Mucosa of rectum (tissue), 2 donors: ENCODE measurements around the gene MRPS27.
"Not testable (repeated sequence)": the region's sequence is repeated elsewhere in the genome, so short reads cannot be mapped to it uniquely, and the experiment has no call there.

Source experiments
- H3K27ac ChIP-seq, 2 donors: one replicate each; pipeline ENCODE4 v1.7.0; 2013; ENCODE audit warnings: inconsistent platforms in 2 of 2, low read depth in 2 of 2, low read length in 2 of 2
- H3K27me3 ChIP-seq, 2 donors: one replicate each; pipeline ENCODE4 v1.7.0; 2013; ENCODE audit warnings: low read length in 2 of 2; ENCODE audit not compliant: control insufficient read depth in 2 of 2, insufficient read depth in 2 of 2
- H3K36me3 ChIP-seq, 2 donors: one replicate each; pipeline ENCODE4 v1.7.0; 2013; ENCODE audit warnings: low read length in 2 of 2; ENCODE audit not compliant: control insufficient read depth in 2 of 2, insufficient read depth in 2 of 2
- H3K4me1 ChIP-seq, 2 donors: one replicate each; pipeline ENCODE4 v1.7.0; 2013; ENCODE audit warnings: low read length in 2 of 2, mild to moderate bottlenecking in 1 of 2; ENCODE audit not compliant: control insufficient read depth in 2 of 2, insufficient read depth in 2 of 2
- H3K4me3 ChIP-seq, 2 donors: one replicate each; pipeline ENCODE4 v1.7.0; 2013; ENCODE audit warnings: low read length in 2 of 2
- H3K9ac ChIP-seq, 2 donors: one replicate each; pipeline ENCODE4 v1.7.0; 2013; ENCODE audit warnings: low read length in 2 of 2, low read depth in 1 of 2, mild to moderate bottlenecking in 1 of 2
- H3K9me3 ChIP-seq, 2 donors: one replicate each; pipeline ENCODE4 v1.7.0; 2013; ENCODE audit warnings: low read length in 2 of 2; ENCODE audit not compliant: control insufficient read depth in 2 of 2
- donor health status: healthy.
- donor health status: Normal muscosa, but diverticular disease.

MRPS27 gene

GRCh38 chr5:72307573-72307967 lies 12.5 kb downstream of the MRPS27 start:
- peak overlapping the region; percentile 92 to 94 for H3K4me3 ChIP-seq
- H3K9ac ChIP-seq = peak overlapping the region; percentile 92 to 94
- peak overlapping the region; percentile 99 for H3K27ac ChIP-seq
- H3K4me1 ChIP-seq = peaks cover 8 to 10% of the 10 kb centered on the region in 2 donors
- H3K27me3 ChIP-seq = no peaks in the 10 kb centered on the region
- peaks cover 9 to 16% of the 10 kb centered on the region in 2 donors for H3K36me3 ChIP-seq
- no peaks in the 10 kb centered on the region for H3K9me3 ChIP-seq

DNA sequence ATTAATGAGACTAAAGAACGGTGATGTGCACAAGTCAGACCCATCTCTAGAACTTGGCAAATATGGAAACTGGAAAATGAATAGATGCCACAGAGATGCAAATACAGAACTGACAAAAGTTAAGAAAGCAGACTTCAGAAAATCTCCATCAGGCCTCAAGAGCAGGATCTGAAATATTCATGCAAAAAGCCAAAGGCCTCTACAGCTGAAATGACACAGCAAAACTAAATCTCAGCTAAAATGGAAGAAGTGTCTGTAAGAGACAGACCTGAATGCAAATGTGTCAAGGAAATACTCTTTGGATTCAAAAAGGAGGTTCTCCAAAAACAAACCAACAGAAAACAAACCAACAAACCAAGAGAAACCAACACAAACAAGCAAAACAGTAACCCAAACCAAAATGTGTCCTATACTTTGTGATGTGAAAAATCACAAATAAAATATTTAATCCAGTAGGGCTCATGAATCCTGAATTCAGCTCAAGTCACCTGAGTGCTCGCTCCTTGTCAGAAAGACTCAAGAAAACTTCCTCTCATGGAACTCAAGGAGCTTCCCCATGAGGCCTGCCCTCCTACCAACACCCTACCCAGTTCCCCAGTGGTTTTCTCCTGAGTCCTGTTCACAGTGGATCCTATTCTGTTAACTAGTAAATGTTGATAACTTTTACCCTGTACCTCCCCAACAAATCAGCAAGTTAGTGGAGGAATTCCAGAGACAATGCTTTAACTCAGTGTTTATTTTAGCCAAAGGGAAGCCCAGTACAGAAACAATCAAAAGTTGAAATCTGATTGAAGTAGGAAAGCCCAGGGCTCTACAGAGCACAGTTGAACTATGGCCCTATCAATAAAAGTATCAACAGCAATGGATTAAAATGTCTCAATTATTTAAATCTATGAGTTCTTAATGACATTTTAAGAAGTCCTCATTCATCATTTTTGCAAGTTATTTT lies 14.6 kb downstream of the MRPS27 start:
- H3K9me3 ChIP-seq = no peaks in the 10 kb centered on the region

DNA sequence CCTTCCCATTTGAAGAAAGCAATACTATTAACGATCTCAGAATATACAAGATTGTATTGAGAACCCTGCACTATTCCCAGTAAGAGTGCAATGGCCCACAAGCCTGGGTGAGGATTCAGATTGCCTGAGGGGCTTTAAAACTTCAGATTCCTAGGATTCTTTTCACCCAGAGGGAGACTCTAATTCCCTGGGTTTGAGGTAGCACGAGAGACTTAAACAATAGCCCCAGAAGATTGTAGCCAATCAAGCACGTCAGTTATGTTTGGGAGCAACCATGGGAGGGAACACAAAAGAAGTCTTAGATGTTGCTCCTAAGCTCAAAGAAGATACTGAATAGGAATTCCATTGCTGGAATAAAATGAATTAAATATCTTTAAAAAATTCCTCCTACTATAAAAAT lies 17.9 kb downstream of the MRPS27 start:
- peaks cover 0 to 4% of the 10 kb centered on the region in 2 donors for H3K4me1 ChIP-seq
- H3K9ac ChIP-seq = no peak overlapping the region
- no peak overlapping the region for H3K4me3 ChIP-seq
- H3K27me3 ChIP-seq = no peaks in the 10 kb centered on the region
- H3K36me3 ChIP-seq = peaks cover 0 to 3% of the 10 kb centered on the region in 2 donors
- H3K27ac ChIP-seq = no peak overlapping the region
- H3K9me3 ChIP-seq = no peaks in the 10 kb centered on the region

More for the DNA sequence above, 14.6 kb downstream of the MRPS27 start:
- Histone ChIP-seq H3K9ac (no peak overlapping the region), H3K36me3 (peaks cover 6 to 9% of the 10 kb centered on the region in 2 donors), H3K4me3 (no peak overlapping the region), H3K27ac (no peak overlapping the region), H3K27me3 (no peaks in the 10 kb centered on the region), H3K4me1 (peaks cover 8 to 10% of the 10 kb centered on the region in 2 donors)

- Histone ChIP-seq H3K9me3 (no peaks in the 10 kb centered on the region), H3K9ac (no peak overlapping the region)
These were observed 18.5 kb downstream of the MRPS27 start for GRCh38 chr5:72301557-72301956.

DNA sequence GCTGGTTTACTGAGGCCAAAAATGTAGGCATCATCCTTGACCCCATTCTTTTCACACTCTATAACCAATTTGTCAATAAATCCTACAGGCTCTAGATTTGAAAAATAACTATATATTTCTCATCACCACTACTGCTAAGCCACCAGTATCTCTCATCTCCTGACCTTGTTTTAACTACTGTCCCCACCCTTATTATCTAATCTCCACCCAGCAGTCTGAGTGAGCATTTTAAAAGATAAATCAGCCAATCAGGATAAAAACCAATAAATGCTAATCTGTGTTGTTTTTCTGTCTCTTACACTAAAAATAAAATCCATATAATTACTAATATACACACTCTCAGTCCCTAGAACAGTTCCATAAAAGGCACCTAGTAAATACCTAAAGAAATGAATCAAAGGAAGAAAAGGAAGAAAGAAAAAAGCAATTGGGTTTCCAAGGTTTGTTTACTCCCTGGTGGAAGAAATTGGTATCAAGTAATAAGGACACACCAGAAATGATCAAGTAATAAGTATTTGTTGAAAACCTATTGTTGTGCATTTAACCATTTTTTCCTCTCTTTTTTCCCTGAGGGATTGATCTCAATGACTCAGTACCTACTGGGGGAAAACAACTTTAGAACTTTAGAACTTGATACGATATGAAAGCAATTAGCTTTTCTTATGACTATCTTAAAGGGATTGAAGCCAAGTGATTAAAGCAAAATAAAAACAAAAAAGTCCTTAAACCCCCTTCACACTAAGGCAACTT lies 19.3 kb downstream of the MRPS27 start:
- no peak overlapping the region for H3K4me3 ChIP-seq
- H3K36me3 ChIP-seq = peaks cover 2 to 3% of the 10 kb centered on the region in 2 donors
- H3K27me3 ChIP-seq = no peaks in the 10 kb centered on the region
- H3K4me1 ChIP-seq = no peaks in the 10 kb centered on the region
- no peak overlapping the region for H3K27ac ChIP-seq
- H3K9me3 ChIP-seq = no peaks in the 10 kb centered on the region
- no peak overlapping the region for H3K9ac ChIP-seq

More at GRCh38 chr5:72301557-72301956, 18.5 kb downstream of the MRPS27 start:
- H3K4me3 ChIP-seq = no peak overlapping the region
- H3K27ac ChIP-seq = no peak overlapping the region
- no peaks in the 10 kb centered on the region for H3K27me3 ChIP-seq
- no peaks in the 10 kb centered on the region for H3K4me1 ChIP-seq
- peaks cover 0 to 3% of the 10 kb centered on the region in 2 donors for H3K36me3 ChIP-seq

- Histone ChIP-seq H3K4me1 (no peaks in the 10 kb centered on the region), H3K36me3 (peaks cover 2 to 3% of the 10 kb centered on the region in 2 donors), H3K9ac (no peak overlapping the region), H3K9me3 (no peaks in the 10 kb centered on the region), H3K4me3 (no peak overlapping the region), H3K27ac (no peak overlapping the region), H3K27me3 (no peaks in the 10 kb centered on the region)
These were observed 21.3 kb downstream of the MRPS27 start for GRCh38 chr5:72298711-72299110.

DNA sequence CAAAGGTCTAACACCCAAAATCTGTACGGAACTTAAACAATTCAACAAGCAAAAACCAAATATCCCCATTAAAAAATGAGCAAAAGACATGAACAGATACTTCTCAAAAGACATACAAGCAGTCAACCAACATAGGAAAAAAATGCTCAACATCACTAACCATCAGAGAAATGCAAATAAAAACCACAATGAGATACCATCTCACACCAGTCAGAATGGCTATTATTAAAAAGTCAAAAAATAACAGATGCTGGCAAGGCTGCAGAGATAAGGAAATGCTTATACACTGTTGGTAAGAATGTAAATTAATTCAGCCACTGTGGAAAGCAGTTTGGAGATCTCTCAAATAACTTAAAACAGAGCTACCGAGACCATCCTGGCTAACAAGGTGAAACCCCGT lies 21.9 kb downstream of the MRPS27 start:
- H3K4me3 ChIP-seq, H3K27me3 ChIP-seq, H3K27ac ChIP-seq, H3K9ac ChIP-seq, H3K4me1 ChIP-seq, H3K36me3 ChIP-seq, H3K9me3 ChIP-seq: not testable (repeated sequence)

GRCh38 chr5:72296256-72296655 lies 23.8 kb downstream of the MRPS27 start:
- H3K9me3 ChIP-seq = no peaks in the 10 kb centered on the region
- no peaks in the 10 kb centered on the region for H3K27me3 ChIP-seq
- H3K4me1 ChIP-seq = no peaks in the 10 kb centered on the region
- peaks cover 0 to 2% of the 10 kb centered on the region in 2 donors for H3K36me3 ChIP-seq
- no peak overlapping the region for H3K4me3 ChIP-seq
- H3K27ac ChIP-seq = no peak overlapping the region
- no peak overlapping the region for H3K9ac ChIP-seq

DNA sequence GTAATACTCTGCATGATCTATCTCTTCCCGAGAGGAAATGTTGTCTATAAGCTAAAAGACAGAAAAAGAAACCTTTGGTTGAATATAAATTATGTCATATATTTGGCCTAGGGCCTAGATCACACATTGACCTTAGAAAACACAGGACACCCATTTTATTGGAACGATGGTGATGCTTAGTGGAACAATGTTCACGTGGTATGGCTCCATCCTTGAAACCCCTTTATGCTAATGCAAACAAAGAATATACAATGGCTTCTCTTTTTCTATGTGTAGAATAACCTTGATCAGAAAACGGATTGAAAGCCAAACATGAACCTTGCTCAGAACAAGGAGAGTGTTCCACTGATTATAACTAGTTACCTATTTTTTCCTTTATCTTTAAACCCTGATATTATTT lies 24.5 kb downstream of the MRPS27 start:
- H3K4me3 ChIP-seq = no peak overlapping the region
- H3K27ac ChIP-seq = no peak overlapping the region
- no peaks in the 10 kb centered on the region for H3K9me3 ChIP-seq
- peaks cover 0 to 2% of the 10 kb centered on the region in 2 donors for H3K36me3 ChIP-seq
- H3K4me1 ChIP-seq = no peaks in the 10 kb centered on the region
- no peak overlapping the region for H3K9ac ChIP-seq
- no peaks in the 10 kb centered on the region for H3K27me3 ChIP-seq

DNA sequence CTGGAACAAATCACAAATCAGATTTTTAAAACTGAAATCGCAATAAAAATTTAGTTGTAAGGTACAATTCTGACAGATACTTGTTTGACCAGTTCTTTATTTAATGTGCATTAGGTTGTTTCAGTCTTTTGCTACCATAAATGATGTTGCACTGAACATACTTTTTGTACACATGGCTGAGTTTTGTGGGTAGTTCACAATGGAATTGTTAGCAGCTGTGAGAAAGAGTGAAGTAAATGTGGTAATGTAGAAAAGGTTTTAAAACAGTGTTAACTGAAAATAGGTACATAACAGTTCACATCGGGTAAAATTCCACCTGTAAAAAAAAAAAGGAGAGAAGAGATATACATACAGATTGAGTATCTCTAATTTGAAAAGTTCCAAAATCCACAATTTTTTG lies 25.6 kb downstream of the MRPS27 start:
- Histone ChIP-seq H3K9ac (no peak overlapping the region), H3K36me3 (peaks cover 2 to 3% of the 10 kb centered on the region in 2 donors), H3K27ac (no peak overlapping the region), H3K9me3 (no peaks in the 10 kb centered on the region), H3K27me3 (no peaks in the 10 kb centered on the region), H3K4me1 (no peaks in the 10 kb centered on the region), H3K4me3 (no peak overlapping the region)
